GM21528 (cell line): ENCODE data around the gene CDS2.

Source experiments
- ATAC-seq: cut with Tn5 transposase; IDR thresholded peaks from one replicate; pipeline ENCODE4 v1.9.1; 2021; ENCODE audit warnings: mild to moderate bottlenecking, moderate library complexity; ENCODE audit not compliant: unreplicated experiment, low FRiP score

CDS2 gene

GRCh38 chr20:5149892-5150225 is 23.1 kb downstream of the CDS2 start:
- no peak for ATAC-seq

- no peak for ATAC-seq
These were observed 23.6 kb downstream of the CDS2 start for GRCh38 chr20:5150226-5151076.

GRCh38 chr20:5153152-5153467 is 26.3 kb downstream of the CDS2 start:
- no peak for ATAC-seq

GRCh38 chr20:5153612-5154542 is 27.1 kb downstream of the CDS2 start:
- ATAC-seq, result no peak

GRCh38 chr20:5154543-5154925 is 27.7 kb downstream of the CDS2 start:
- ATAC-seq, result no peak

GRCh38 chr20:5155404-5155803 is 28.6 kb downstream of the CDS2 start:
- ATAC-seq, result no peak

GRCh38 chr20:5156675-5157448 is 30.1 kb downstream of the CDS2 start:
- ATAC-seq, result no peak

- no peak for ATAC-seq
These were observed 33.1 kb downstream of the CDS2 start for GRCh38 chr20:5159928-5160327.

GRCh38 chr20:5160882-5161281 is 34.1 kb downstream of the CDS2 start:
- no peak for ATAC-seq

GRCh38 chr20:5161536-5162164 is 34.8 kb downstream of the CDS2 start:
- no peak for ATAC-seq

GRCh38 chr20:5164645-5165625 is 38.1 kb downstream of the CDS2 start:
- ATAC-seq, result no peak

- ATAC-seq, result no peak
These were observed 42.0 kb downstream of the CDS2 start for GRCh38 chr20:5168651-5169396.

- ATAC-seq, result no peak
These were observed 43.5 kb downstream of the CDS2 start for GRCh38 chr20:5170341-5170740.

- no peak for ATAC-seq
These were observed 44.4 kb downstream of the CDS2 start for GRCh38 chr20:5171064-5171789.

- ATAC-seq, result no peak
These were observed 45.0 kb downstream of the CDS2 start for GRCh38 chr20:5171790-5172164.

- no peak for ATAC-seq
These were observed 45.4 kb downstream of the CDS2 start for GRCh38 chr20:5172167-5172601.

- ATAC-seq, result no peak
These were observed 46.2 kb downstream of the CDS2 start for GRCh38 chr20:5172903-5173463.

GRCh38 chr20:5173751-5174150 is 46.9 kb downstream of the CDS2 start:
- ATAC-seq, result no peak
